Measurements from ENCODE around the gene TNS3.

The TNS3 gene

GRCh38 chr7:47501406-47501805 lies 80.5 kb downstream of the TNS3 start:
- no peak overlapping the region for H3K4me3 ChIP-seq (ENCODE audit: control insufficient read depth, low read depth, low read length)
- TF ChIP-seq, protein P1, sequence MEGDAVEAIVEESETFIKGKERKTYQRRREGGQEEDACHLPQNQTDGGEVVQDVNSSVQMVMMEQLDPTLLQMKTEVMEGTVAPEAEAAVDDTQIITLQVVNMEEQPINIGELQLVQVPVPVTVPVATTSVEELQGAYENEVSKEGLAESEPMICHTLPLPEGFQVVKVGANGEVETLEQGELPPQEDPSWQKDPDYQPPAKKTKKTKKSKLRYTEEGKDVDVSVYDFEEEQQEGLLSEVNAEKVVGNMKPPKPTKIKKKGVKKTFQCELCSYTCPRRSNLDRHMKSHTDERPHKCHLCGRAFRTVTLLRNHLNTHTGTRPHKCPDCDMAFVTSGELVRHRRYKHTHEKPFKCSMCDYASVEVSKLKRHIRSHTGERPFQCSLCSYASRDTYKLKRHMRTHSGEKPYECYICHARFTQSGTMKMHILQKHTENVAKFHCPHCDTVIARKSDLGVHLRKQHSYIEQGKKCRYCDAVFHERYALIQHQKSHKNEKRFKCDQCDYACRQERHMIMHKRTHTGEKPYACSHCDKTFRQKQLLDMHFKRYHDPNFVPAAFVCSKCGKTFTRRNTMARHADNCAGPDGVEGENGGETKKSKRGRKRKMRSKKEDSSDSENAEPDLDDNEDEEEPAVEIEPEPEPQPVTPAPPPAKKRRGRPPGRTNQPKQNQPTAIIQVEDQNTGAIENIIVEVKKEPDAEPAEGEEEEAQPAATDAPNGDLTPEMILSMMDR (IDR thresholded peaks at IDR 0.05; ENCODE audit: control insufficient read depth, insufficient read depth, low read depth, low read length, missing control alignments), result no peak
- DNase-seq (ENCODE audit: low read depth), result no peak

DNA sequence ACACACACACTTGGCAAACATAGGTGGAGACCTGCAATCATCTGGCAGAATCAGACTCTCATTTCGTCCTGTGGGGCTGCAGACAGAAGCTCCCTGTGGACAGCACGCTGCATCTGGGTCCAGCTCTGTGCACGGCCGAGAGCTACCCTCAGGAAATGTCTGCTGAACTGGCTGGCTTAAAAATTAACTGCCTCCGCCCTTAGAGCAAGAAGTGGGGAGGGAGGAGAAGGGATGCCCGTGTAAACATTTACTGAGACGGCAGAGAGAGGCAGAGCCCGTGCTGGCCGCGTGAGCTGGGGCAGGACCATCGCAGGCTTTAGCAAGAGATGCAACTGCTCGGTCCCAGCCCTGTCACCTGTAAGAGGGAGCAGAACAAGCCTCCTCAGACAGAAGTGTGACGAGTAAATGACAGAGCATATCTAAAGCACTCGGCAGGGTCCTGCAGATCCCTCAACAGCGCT lies 81.8 kb downstream of the TNS3 start:
- TF ChIP-seq, protein P1 (IDR thresholded peaks at IDR 0.05; ENCODE audit: control insufficient read depth, insufficient read depth, low read depth, low read length, missing control alignments), result no peak
- no peak overlapping the region for H3K4me3 ChIP-seq (ENCODE audit: control insufficient read depth, low read depth, low read length)
- DNase-seq (ENCODE audit: low read depth), result no peak

GRCh38 chr7:47498229-47499056 lies 83.5 kb downstream of the TNS3 start:
- no peak for DNase-seq (ENCODE audit: low read depth)
- H3K4me3 ChIP-seq (ENCODE audit: control insufficient read depth, low read depth, low read length), result no peak overlapping the region
- TF ChIP-seq, protein P1 (IDR thresholded peaks at IDR 0.05; ENCODE audit: control insufficient read depth, insufficient read depth, low read depth, low read length, missing control alignments), result no peak

GRCh38 chr7:47497367-47498096 lies 84.4 kb downstream of the TNS3 start:
- TF ChIP-seq, protein P1 (IDR thresholded peaks at IDR 0.05; ENCODE audit: control insufficient read depth, insufficient read depth, low read depth, low read length, missing control alignments), result no peak
- no peak for DNase-seq (ENCODE audit: low read depth)

DNA sequence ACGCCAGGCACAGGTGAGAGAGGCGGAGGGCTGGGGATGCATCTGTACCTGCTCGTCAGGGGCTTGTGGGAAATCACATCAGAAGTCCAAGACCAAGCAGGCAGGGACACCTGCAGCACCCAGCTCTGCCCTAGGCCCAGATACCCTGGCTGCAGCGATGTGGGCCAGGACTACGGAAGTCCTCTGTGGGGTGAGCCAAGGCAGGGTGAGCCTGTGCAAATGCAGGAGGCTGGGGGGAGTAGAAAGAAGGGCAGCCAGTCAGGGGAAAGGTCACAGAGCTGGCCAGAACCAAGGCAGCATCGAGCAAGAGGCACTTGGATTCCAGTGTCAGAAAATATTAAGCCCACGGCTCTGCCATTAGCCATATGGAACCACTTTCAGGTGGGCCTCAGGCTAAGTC lies 85.2 kb downstream of the TNS3 start:
- DNase-seq (ENCODE audit: low read depth), result no peak
- TF ChIP-seq, protein P1 (IDR thresholded peaks at IDR 0.05; ENCODE audit: control insufficient read depth, insufficient read depth, low read depth, low read length, missing control alignments), result no peak
- no peak overlapping the region for H3K4me3 ChIP-seq (ENCODE audit: control insufficient read depth, low read depth, low read length)

More at GRCh38 chr7:47497367-47498096, 84.4 kb downstream of the TNS3 start:
- H3K4me3 ChIP-seq (ENCODE audit: control insufficient read depth, low read depth, low read length), result no peak overlapping the region

- H3K4me3 ChIP-seq (ENCODE audit: control insufficient read depth, low read depth, low read length), result no peak overlapping the region
- no peak for DNase-seq (ENCODE audit: low read depth)
These were observed 85.8 kb downstream of the TNS3 start for GRCh38 chr7:47496056-47496665.

More at GRCh38 chr7:47496056-47496665, 85.8 kb downstream of the TNS3 start:
- TF ChIP-seq, protein P1 (IDR thresholded peaks at IDR 0.05; ENCODE audit: control insufficient read depth, insufficient read depth, low read depth, low read length, missing control alignments), result no peak
